NCI-H1436 (cell line): ENCODE results near the gene FBXL2.
"Not testable (repeated sequence)": the region's sequence is repeated elsewhere in the genome, so short reads cannot be mapped to it uniquely, and the experiment has no call there.

Experiments
- DNase-seq: peaks from one replicate; lab custom pipeline; 2025; lab: John Stamatoyannopoulos, UW

Gene FBXL2

GRCh38 chr3:33385423-33385822 is 108.2 kb downstream of the FBXL2 start:
- DNase-seq = no peak

- DNase-seq = no peak
Measured at GRCh38 chr3:33386631-33387030, 109.4 kb downstream of the FBXL2 start.

- no peak for DNase-seq
Measured at GRCh38 chr3:33388374-33389100, 111.3 kb downstream of the FBXL2 start.

GRCh38 chr3:33389908-33390307 is 112.7 kb downstream of the FBXL2 start:
- DNase-seq = no peak

- DNase-seq = no peak
Measured at GRCh38 chr3:33391255-33391995, 114.2 kb downstream of the FBXL2 start.

GRCh38 chr3:33392144-33392543 is 114.9 kb downstream of the FBXL2 start:
- no peak for DNase-seq

GRCh38 chr3:33392703-33393125 is 115.5 kb downstream of the FBXL2 start:
- no peak for DNase-seq

GRCh38 chr3:33394403-33395054 is 117.3 kb downstream of the FBXL2 start:
- no peak for DNase-seq

GRCh38 chr3:33395900-33396299 is 118.7 kb downstream of the FBXL2 start:
- DNase-seq = no peak

GRCh38 chr3:33398410-33398809 is 121.2 kb downstream of the FBXL2 start:
- no peak for DNase-seq

- no peak for DNase-seq
Measured at GRCh38 chr3:33401781-33402180, 124.5 kb downstream of the FBXL2 start.

- no peak for DNase-seq
Measured at GRCh38 chr3:33402936-33403335, 125.7 kb downstream of the FBXL2 start.

- DNase-seq = no peak
Measured at GRCh38 chr3:33403756-33404155, 126.5 kb downstream of the FBXL2 start.

- not testable (repeated sequence) for DNase-seq
Measured at GRCh38 chr3:33410816-33411215, 133.6 kb downstream of the FBXL2 start.

GRCh38 chr3:33417066-33417673 is 139.9 kb downstream of the FBXL2 start:
- no peak for DNase-seq

- DNase-seq = no peak
Measured at GRCh38 chr3:33419948-33420347, 142.7 kb downstream of the FBXL2 start.

GRCh38 chr3:33420966-33421365 is 143.7 kb downstream of the FBXL2 start:
- DNase-seq = no peak

- DNase-seq = no peak
Measured at GRCh38 chr3:33424606-33425452, 147.6 kb downstream of the FBXL2 start.

GRCh38 chr3:33425453-33425852 is 148.2 kb downstream of the FBXL2 start:
- no peak for DNase-seq

GRCh38 chr3:33426068-33426467 is 148.8 kb downstream of the FBXL2 start:
- DNase-seq = no peak

- no peak for DNase-seq
Measured at GRCh38 chr3:33426630-33427317, 149.5 kb downstream of the FBXL2 start.
